K562 (cell line): Measurements from ENCODE around the gene DHX36. TPM values are rescaled to one million over a fixed set of nuclear protein-coding genes. Genes with fewer than 3 reads are reported as not detected.

Source experiments
- CBFB ChIP-seq: sonication (generic); formaldehyde crosslinking; IDR thresholded peaks from 2 replicates; pipeline ENCODE4 v1.4.0; 2020; ENCODE audit warnings: mild to moderate bottlenecking, missing genetic modification reagents
- CEBPB ChIP-seq: fragments of 450-650 bp; IDR thresholded peaks from 2 replicates; pipeline ENCODE4 v1.6.1; 2016; ENCODE audit warnings: missing genetic modification characterization, missing compliant biosample characterization
- CREB3 ChIP-seq: fragments of 450-650 bp; conservative IDR thresholded peaks from 2 replicates; pipeline ENCODE4 v1.6.1; 2016; ENCODE audit warnings: missing genetic modification characterization, low read depth, mild to moderate bottlenecking, missing compliant biosample characterization, moderate library complexity
- HSF4 ChIP-seq: fragments of 250-450 bp; sonication (Bioruptor Pico); IDR thresholded peaks from 2 replicates; pipeline ENCODE4 v2.1.2; 2022; ENCODE audit warnings: mild to moderate bottlenecking, moderate library complexity, borderline replicate concordance
- NONO ChIP-seq, 2 experiments: fragments of 200-400 bp in 1 of 2; fragments of 450-650 bp in 1 of 2; formaldehyde crosslinking in 1 of 2; IDR thresholded peaks; 2 replicates each; pipeline ENCODE4 v1.6.1; 2017; ENCODE audit warnings: low read depth in 2 of 2, mild to moderate bottlenecking in 2 of 2, moderate library complexity in 2 of 2, low read length in 1 of 2
- PTTG1 ChIP-seq: fragments of 450-650 bp; IDR thresholded peaks from 2 replicates; pipeline ENCODE4 v1.6.1; 2016; ENCODE audit warnings: low read depth, mild to moderate bottlenecking, missing genetic modification characterization, missing compliant biosample characterization
- SIN3A ChIP-seq, 2 experiments: fragments of 150-350 bp in 1 of 2; IDR thresholded peaks; 2 replicates each; pipeline ENCODE4 v1.6.1; 2011 to 2016; ENCODE audit warnings: borderline replicate concordance in 2 of 2, low read depth in 2 of 2, low read length in 2 of 2, mild to moderate bottlenecking in 2 of 2, moderate library complexity in 2 of 2; ENCODE audit not compliant: control insufficient read depth in 1 of 2
- TOE1 ChIP-seq, 2 experiments: fragments of 450-650 bp in 1 of 2; sonication (generic) in 1 of 2; formaldehyde crosslinking in 1 of 2; IDR thresholded peaks; 2 replicates each; pipeline versions ENCODE4 v1.7.1 to v1.8.0; 2016 to 2022; ENCODE audit warnings: borderline replicate concordance in 2 of 2, mild to moderate bottlenecking in 2 of 2, antibody characterized with exemption in 1 of 2, inconsistent platforms in 1 of 2, low read depth in 1 of 2, missing genetic modification reagents in 1 of 2, moderate library complexity in 1 of 2
- ZNF239 ChIP-seq: fragments of 250-450 bp; sonication (Bioruptor Pico); IDR thresholded peaks from 2 replicates; pipeline ENCODE4 v1.4.0; 2020; ENCODE audit warnings: mild to moderate bottlenecking
- ZNF778 ChIP-seq: fragments of 450-650 bp; formaldehyde crosslinking; IDR thresholded peaks from 2 replicates; pipeline ENCODE4 v1.4.0; 2020; ENCODE audit warnings: mild to moderate bottlenecking, moderate library complexity
- ZNF79 ChIP-seq: fragments of 250-450 bp; sonication (Bioruptor Pico); IDR thresholded peaks from 2 replicates; pipeline ENCODE4 v1.4.0; 2020; ENCODE audit warnings: low read depth, mild to moderate bottlenecking, moderate library complexity
- polyA plus RNA-seq, 8 experiments: library from polyadenylated mRNA; depleted of rRNA in 4 of 8; stranded (reverse) in 5 of 8; unstranded in 3 of 8; fragments of >200 nt; fragmentation: Nextera tagmentation in 2 of 8; fragmentation: Illumina TruSeq in 1 of 8; extraction: Ambion mirVana in 2 of 8; extraction: Trizol in 1 of 8; gene quantifications; 2 replicates each; pipeline versions ENCODE4 v1.2.1 to v1.2.3, GENCODE V29; 2011 to 2014; ENCODE audit warnings: inconsistent platforms in 1 of 8, missing spikeins in 1 of 8
- total RNA-seq, 7 experiments: library from RNA; depleted of rRNA in 6 of 7; stranded (reverse); fragments of >200 nt in 6 of 7; fragmentation: Illumina TruSeq in 2 of 7; extraction: Trizol in 2 of 7; gene quantifications; 2 replicates each; pipeline versions ENCODE4 v1.2.1 to v1.2.3, GENCODE V29; 2011 to 2021; ENCODE audit warnings: low replicate concordance in 1 of 7
- TF ChIP-seq, protein P1 (sequence below): sonication (generic); formaldehyde crosslinking; IDR thresholded peaks from 2 replicates; pipeline ENCODE4 v1.5.0; 2020; ENCODE audit warnings: missing genetic modification reagents
- TF ChIP-seq, protein P2 (sequence below): sonication (generic); formaldehyde crosslinking; IDR thresholded peaks from 2 replicates; pipeline ENCODE4 v1.8.1; 2023; ENCODE audit warnings: missing genetic modification reagents, mild to moderate bottlenecking, borderline replicate concordance

The DHX36 gene
- total and polyA plus RNA-seq, 9 of the 15 experiments (the other 6 are each of a cell fraction or from before 2014, with no cell fraction given): 44.3 to 98.7 (median 57.0) TPM

- TF ChIP-seq PTTG1 (tag) (no peak), CBFB (CRISPR knock-in tag) (no peak), NONO (IDR thresholded peaks at IDR 0.05; ENCODE audit: low read depth in 2 of 2, low read length in 1 of 2) (no peak), CEBPB (tag) (no peak), ZNF778 (CRISPR knock-in tag) (no peak), ZNF79 (no peak), HSF4 (CRISPR knock-in tag) (no peak), CREB3 (tag) (0 out of 2 replicates have a peak, but pooled peaks have one; percentile 44), ZNF239 (CRISPR knock-in tag) (no peak), SIN3A (IDR thresholded peaks at IDR 0.05; ENCODE audit: borderline replicate concordance in 2 of 2, control insufficient read depth in 1 of 2, low read depth in 2 of 2, low read length in 2 of 2) (peak in 1 of 2 experiments; percentile 18; a peak in 1 of 4 replicates), TOE1 (IDR thresholded peaks at IDR 0.05; ENCODE audit: borderline replicate concordance) (no peak), TOE1 (CRISPR knock-in tag; IDR thresholded peaks at IDR 0.05; ENCODE audit: borderline replicate concordance, low read depth) (no peak)
- TF ChIP-seq, protein P1, sequence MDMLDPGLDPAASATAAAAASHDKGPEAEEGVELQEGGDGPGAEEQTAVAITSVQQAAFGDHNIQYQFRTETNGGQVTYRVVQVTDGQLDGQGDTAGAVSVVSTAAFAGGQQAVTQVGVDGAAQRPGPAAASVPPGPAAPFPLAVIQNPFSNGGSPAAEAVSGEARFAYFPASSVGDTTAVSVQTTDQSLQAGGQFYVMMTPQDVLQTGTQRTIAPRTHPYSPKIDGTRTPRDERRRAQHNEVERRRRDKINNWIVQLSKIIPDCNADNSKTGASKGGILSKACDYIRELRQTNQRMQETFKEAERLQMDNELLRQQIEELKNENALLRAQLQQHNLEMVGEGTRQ (CRISPR knock-in tag): no peak
- TF ChIP-seq, protein P2, sequence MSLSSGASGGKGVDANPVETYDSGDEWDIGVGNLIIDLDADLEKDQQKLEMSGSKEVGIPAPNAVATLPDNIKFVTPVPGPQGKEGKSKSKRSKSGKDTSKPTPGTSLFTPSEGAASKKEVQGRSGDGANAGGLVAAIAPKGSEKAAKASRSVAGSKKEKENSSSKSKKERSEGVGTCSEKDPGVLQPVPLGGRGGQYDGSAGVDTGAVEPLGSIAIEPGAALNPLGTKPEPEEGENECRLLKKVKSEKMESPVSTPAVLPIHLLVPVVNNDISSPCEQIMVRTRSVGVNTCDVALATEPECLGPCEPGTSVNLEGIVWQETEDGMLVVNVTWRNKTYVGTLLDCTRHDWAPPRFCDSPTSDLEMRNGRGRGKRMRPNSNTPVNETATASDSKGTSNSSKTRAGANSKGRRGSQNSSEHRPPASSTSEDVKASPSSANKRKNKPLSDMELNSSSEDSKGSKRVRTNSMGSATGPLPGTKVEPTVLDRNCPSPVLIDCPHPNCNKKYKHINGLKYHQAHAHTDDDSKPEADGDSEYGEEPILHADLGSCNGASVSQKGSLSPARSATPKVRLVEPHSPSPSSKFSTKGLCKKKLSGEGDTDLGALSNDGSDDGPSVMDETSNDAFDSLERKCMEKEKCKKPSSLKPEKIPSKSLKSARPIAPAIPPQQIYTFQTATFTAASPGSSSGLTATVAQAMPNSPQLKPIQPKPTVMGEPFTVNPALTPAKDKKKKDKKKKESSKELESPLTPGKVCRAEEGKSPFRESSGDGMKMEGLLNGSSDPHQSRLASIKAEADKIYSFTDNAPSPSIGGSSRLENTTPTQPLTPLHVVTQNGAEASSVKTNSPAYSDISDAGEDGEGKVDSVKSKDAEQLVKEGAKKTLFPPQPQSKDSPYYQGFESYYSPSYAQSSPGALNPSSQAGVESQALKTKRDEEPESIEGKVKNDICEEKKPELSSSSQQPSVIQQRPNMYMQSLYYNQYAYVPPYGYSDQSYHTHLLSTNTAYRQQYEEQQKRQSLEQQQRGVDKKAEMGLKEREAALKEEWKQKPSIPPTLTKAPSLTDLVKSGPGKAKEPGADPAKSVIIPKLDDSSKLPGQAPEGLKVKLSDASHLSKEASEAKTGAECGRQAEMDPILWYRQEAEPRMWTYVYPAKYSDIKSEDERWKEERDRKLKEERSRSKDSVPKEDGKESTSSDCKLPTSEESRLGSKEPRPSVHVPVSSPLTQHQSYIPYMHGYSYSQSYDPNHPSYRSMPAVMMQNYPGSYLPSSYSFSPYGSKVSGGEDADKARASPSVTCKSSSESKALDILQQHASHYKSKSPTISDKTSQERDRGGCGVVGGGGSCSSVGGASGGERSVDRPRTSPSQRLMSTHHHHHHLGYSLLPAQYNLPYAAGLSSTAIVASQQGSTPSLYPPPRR: no peak
Observed at GRCh38 chr3:154323891-154324738, at the start of gene DHX36 (continued).
